ENCODE data around the gene TSPAN10. TPM values are rescaled to one million over a fixed set of nuclear protein-coding genes. Genes with fewer than 3 reads are reported as not detected.
A peak's percentile ranks its signal among the peaks of the same experiment; 100 is the strongest.

The TSPAN10 gene
- total RNA-seq (ENCODE audit: unreplicated experiment): not detected
- long read RNA-seq: 0 reads

- peaks cover 5% of the 10 kb centered on the region for H3K4me1 Mint-ChIP-seq (ENCODE audit: low read depth, unreplicated experiment)
- TF ChIP-seq, protein P1, sequence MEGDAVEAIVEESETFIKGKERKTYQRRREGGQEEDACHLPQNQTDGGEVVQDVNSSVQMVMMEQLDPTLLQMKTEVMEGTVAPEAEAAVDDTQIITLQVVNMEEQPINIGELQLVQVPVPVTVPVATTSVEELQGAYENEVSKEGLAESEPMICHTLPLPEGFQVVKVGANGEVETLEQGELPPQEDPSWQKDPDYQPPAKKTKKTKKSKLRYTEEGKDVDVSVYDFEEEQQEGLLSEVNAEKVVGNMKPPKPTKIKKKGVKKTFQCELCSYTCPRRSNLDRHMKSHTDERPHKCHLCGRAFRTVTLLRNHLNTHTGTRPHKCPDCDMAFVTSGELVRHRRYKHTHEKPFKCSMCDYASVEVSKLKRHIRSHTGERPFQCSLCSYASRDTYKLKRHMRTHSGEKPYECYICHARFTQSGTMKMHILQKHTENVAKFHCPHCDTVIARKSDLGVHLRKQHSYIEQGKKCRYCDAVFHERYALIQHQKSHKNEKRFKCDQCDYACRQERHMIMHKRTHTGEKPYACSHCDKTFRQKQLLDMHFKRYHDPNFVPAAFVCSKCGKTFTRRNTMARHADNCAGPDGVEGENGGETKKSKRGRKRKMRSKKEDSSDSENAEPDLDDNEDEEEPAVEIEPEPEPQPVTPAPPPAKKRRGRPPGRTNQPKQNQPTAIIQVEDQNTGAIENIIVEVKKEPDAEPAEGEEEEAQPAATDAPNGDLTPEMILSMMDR (IDR thresholded peaks at IDR 0.05; ENCODE audit: partially characterized antibody, unreplicated experiment): no peak
- H3K4me3 Mint-ChIP-seq (ENCODE audit: unreplicated experiment): peak within 1 kb of the TSS; percentile 97
- H3K27ac Mint-ChIP-seq (ENCODE audit: unreplicated experiment): peak within 1 kb of the TSS; percentile 88
- peaks cover 3% of the 10 kb centered on the region for H3K27me3 Mint-ChIP-seq (ENCODE audit: unreplicated experiment)
- peaks cover 2% of the 10 kb centered on the region for H3K9me3 Mint-ChIP-seq (ENCODE audit: unreplicated experiment)
- DNase-seq: peak; percentile 90
- H3K36me3 Mint-ChIP-seq (ENCODE audit: unreplicated experiment): no peaks in the 10 kb centered on the region
Measured at GRCh38 chr17:81636505-81637288, at the start of gene TSPAN10, which contains the start of gene NPLOC4. Gene TSPAN10, plus strand, starts transcription at chr17:81637196. Its CDS starts 5,217 bp downstream, at chr17:81642413. Gene NPLOC4, minus strand, starts transcription at chr17:81637112. Its CDS starts 182 bp downstream, at chr17:81636930.

- no peak for DNase-seq
- no peak overlapping the region for H3K4me3 Mint-ChIP-seq (ENCODE audit: unreplicated experiment)
- no peaks in the 10 kb centered on the region for H3K27me3 Mint-ChIP-seq (ENCODE audit: unreplicated experiment)
- peaks cover 5% of the 10 kb centered on the region for H3K36me3 Mint-ChIP-seq (ENCODE audit: unreplicated experiment)
- no peaks in the 10 kb centered on the region for H3K4me1 Mint-ChIP-seq (ENCODE audit: low read depth, unreplicated experiment)
- TF ChIP-seq, protein P1 (IDR thresholded peaks at IDR 0.05; ENCODE audit: partially characterized antibody, unreplicated experiment): no peak
- peaks cover 5% of the 10 kb centered on the region for H3K9me3 Mint-ChIP-seq (ENCODE audit: unreplicated experiment)
- no peak overlapping the region for H3K27ac Mint-ChIP-seq (ENCODE audit: unreplicated experiment)
Measured at GRCh38 chr17:81589612-81590011, 47.4 kb upstream of the TSPAN10 start.

DNA sequence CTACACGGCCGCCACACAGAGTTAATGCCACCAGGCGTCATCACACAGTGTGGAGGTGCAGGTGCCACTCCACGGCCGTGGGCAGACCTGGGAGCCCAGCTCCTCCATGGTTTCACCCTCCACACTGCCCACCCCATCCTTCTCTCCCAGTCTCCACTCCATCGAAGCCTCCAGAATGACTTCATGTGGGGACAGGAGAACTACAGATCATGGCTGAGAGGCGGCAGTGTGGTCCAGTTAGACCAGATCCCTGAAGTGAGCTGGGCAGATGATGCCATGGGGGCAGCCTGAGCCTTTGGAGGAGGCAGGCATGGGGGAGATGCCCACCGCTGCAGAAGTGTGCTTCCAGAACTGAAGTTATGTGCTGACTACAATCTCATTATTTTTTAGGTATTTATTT lies 46.9 kb upstream of the TSPAN10 start:
- DNase-seq: no peak
- peaks cover 5% of the 10 kb centered on the region for H3K36me3 Mint-ChIP-seq (ENCODE audit: unreplicated experiment)
- H3K27me3 Mint-ChIP-seq (ENCODE audit: unreplicated experiment): no peaks in the 10 kb centered on the region
- H3K4me3 Mint-ChIP-seq (ENCODE audit: unreplicated experiment): no peak overlapping the region
- TF ChIP-seq, protein P1 (IDR thresholded peaks at IDR 0.05; ENCODE audit: partially characterized antibody, unreplicated experiment): no peak
- no peaks in the 10 kb centered on the region for H3K4me1 Mint-ChIP-seq (ENCODE audit: low read depth, unreplicated experiment)
- peaks cover 5% of the 10 kb centered on the region for H3K9me3 Mint-ChIP-seq (ENCODE audit: unreplicated experiment)
- H3K27ac Mint-ChIP-seq (ENCODE audit: unreplicated experiment): no peak overlapping the region

- DNase-seq: no peak
- Mint-ChIP-seq H3K4me1 (ENCODE audit: low read depth, unreplicated experiment) (no peaks in the 10 kb centered on the region), H3K27ac (ENCODE audit: unreplicated experiment) (peak overlapping the region; percentile 29), H3K4me3 (ENCODE audit: unreplicated experiment) (no peak overlapping the region), H3K27me3 (ENCODE audit: unreplicated experiment) (no peaks in the 10 kb centered on the region), H3K36me3 (ENCODE audit: unreplicated experiment) (peaks cover 5% of the 10 kb centered on the region), H3K9me3 (ENCODE audit: unreplicated experiment) (peaks cover 5% of the 10 kb centered on the region)
- TF ChIP-seq, protein P1 (IDR thresholded peaks at IDR 0.05; ENCODE audit: partially characterized antibody, unreplicated experiment): no peak
Measured at GRCh38 chr17:81591971-81592370, 45.0 kb upstream of the TSPAN10 start.
